22Rv1 (cell line): ENCODE results near the gene RPTOR.
"Not testable (repeated sequence)": the region's sequence is repeated elsewhere in the genome, so short reads cannot be mapped to it uniquely, and the experiment has no call there.

Source experiments
- ZFX ChIP-seq: fragments of 450-650 bp; IDR thresholded peaks from 2 replicates; pipeline ENCODE4 v1.6.1; 2017; ENCODE audit warnings: antibody characterized with exemption, borderline replicate concordance
- TF ChIP-seq, protein P1 (sequence below): fragments of 450-650 bp; IDR thresholded peaks from 2 replicates; pipeline ENCODE4 v1.5.1; 2017; ENCODE audit warnings: mild to moderate bottlenecking

DNA sequence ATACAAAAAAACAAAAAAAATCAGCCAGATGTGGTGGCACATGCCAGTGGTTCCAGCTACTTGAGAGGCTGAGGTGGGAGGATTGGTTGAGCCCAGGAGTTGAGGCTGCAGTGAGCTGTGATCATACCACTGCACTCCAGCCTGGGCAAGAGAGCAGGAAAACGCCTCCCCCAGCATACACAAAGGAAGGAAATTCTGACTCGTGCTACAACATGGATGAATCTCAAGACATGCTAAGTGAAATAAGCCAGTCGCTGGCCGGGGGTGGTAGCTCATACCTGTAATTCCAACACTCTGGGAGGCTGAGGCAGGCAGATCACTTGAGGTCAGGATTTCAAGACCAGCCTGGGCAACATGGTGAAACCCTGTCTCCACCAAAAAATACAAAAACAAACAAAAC lies 37.5 kb upstream of the RPTOR start:
- TF ChIP-seq, protein P1, sequence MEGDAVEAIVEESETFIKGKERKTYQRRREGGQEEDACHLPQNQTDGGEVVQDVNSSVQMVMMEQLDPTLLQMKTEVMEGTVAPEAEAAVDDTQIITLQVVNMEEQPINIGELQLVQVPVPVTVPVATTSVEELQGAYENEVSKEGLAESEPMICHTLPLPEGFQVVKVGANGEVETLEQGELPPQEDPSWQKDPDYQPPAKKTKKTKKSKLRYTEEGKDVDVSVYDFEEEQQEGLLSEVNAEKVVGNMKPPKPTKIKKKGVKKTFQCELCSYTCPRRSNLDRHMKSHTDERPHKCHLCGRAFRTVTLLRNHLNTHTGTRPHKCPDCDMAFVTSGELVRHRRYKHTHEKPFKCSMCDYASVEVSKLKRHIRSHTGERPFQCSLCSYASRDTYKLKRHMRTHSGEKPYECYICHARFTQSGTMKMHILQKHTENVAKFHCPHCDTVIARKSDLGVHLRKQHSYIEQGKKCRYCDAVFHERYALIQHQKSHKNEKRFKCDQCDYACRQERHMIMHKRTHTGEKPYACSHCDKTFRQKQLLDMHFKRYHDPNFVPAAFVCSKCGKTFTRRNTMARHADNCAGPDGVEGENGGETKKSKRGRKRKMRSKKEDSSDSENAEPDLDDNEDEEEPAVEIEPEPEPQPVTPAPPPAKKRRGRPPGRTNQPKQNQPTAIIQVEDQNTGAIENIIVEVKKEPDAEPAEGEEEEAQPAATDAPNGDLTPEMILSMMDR = not testable (repeated sequence)
- not testable (repeated sequence) for TF ChIP-seq ZFX
